Dermis microvascular lymphatic vessel endothelial cell (primary cell): ENCODE results near the gene POTEG. TPM values are rescaled to one million over a fixed set of nuclear protein-coding genes. Genes with fewer than 3 reads are reported as not detected.
"Not testable (repeated sequence)": the region's sequence is repeated elsewhere in the genome, so short reads cannot be mapped to it uniquely, and the experiment has no call there.

ENCODE experiments used
- DNase-seq, 2 donors: peaks; one replicate each; pipeline versions ENCODE4 v3.0.0 to v3.0.0-alpha.2; 2010; ENCODE audit warnings: low read depth in 2 of 2
- total RNA-seq: library from RNA; depleted of rRNA; stranded (reverse); fragments of >200 nt; gene quantifications from 2 replicates; pipeline ENCODE4 v1.2.1, GENCODE V29; 2014

POTEG gene
- not detected in 2 replicates for total RNA-seq

- DNase-seq: not testable (repeated sequence)
These were observed at the start of gene POTEG for GRCh38 chr14:19434241-19434640. Gene POTEG, minus strand, starts transcription at chr14:19434341. Its CDS starts 52 bp downstream, at chr14:19434289.

- DNase-seq: not testable (repeated sequence)
These were observed 48.0 kb upstream of the POTEG start for GRCh38 chr14:19482093-19482492.

GRCh38 chr14:19481421-19481820 is 47.3 kb upstream of the POTEG start:
- not testable (repeated sequence) for DNase-seq

- not testable (repeated sequence) for DNase-seq
These were observed 46.4 kb upstream of the POTEG start for GRCh38 chr14:19480491-19480890.

- not testable (repeated sequence) for DNase-seq
These were observed 11.6 kb upstream of the POTEG start for GRCh38 chr14:19445761-19446160.

- DNase-seq: not testable (repeated sequence)
These were observed 5.7 kb upstream of the POTEG start for GRCh38 chr14:19439826-19440225.

GRCh38 chr14:19439219-19439618 is 5.1 kb upstream of the POTEG start:
- DNase-seq: not testable (repeated sequence)

- DNase-seq: not testable (repeated sequence)
These were observed 2.9 kb upstream of the POTEG start for GRCh38 chr14:19437126-19437443.

- DNase-seq: not testable (repeated sequence)
These were observed 2.4 kb upstream of the POTEG start for GRCh38 chr14:19436311-19437125.

GRCh38 chr14:19435852-19436251 is 1.7 kb upstream of the POTEG start:
- DNase-seq: not testable (repeated sequence)

- not testable (repeated sequence) for DNase-seq
These were observed 750 bp upstream of the POTEG start for GRCh38 chr14:19434891-19435290.

GRCh38 chr14:19433765-19434164 is 376 bp downstream of the POTEG start:
- DNase-seq: not testable (repeated sequence)

GRCh38 chr14:19408519-19408918 is 25.6 kb downstream of the POTEG start:
- not testable (repeated sequence) for DNase-seq

GRCh38 chr14:19402097-19402496 is 32.0 kb downstream of the POTEG start:
- not testable (repeated sequence) for DNase-seq

- not testable (repeated sequence) for DNase-seq
These were observed 39.4 kb downstream of the POTEG start for GRCh38 chr14:19394727-19395126.

- DNase-seq: not testable (repeated sequence)
These were observed 43.9 kb downstream of the POTEG start for GRCh38 chr14:19390230-19390629.

- not testable (repeated sequence) for DNase-seq
These were observed 45.4 kb downstream of the POTEG start for GRCh38 chr14:19388741-19389140.

GRCh38 chr14:19386996-19387395 is 47.1 kb downstream of the POTEG start:
- DNase-seq: not testable (repeated sequence)

GRCh38 chr14:19386309-19386708 is 47.8 kb downstream of the POTEG start:
- not testable (repeated sequence) for DNase-seq

GRCh38 chr14:19384088-19384781 is 49.9 kb downstream of the POTEG start:
- not testable (repeated sequence) for DNase-seq

GRCh38 chr14:19383008-19383584 is 51.0 kb downstream of the POTEG start:
- DNase-seq: not testable (repeated sequence)

GRCh38 chr14:19380137-19380536 is 54.0 kb downstream of the POTEG start:
- DNase-seq: not testable (repeated sequence)
